BJ (cell line): Measurements from ENCODE around the gene SIPA1L3. TPM values are rescaled to one million over a fixed set of nuclear protein-coding genes. Genes with fewer than 3 reads are reported as not detected.
A peak's percentile ranks its signal among the peaks of the same experiment; 100 is the strongest.

Source experiments
- CTCF ChIA-PET: fragments of 350-600 bp; formaldehyde crosslinking; extraction: SDS; loops from one replicate; lab custom pipeline; 2021; ENCODE audit warnings: antibody characterized with exemption, inconsistent platforms; lab: Yijun Ruan, JAX
- POLR2A ChIA-PET: fragments of 300-600 bp; sonication (Branson Sonifier 250); formaldehyde crosslinking; extraction: SDS; loops from one replicate; lab custom pipeline; 2021; ENCODE audit warnings: antibody characterized with exemption; lab: Charles Lee
- DNase-seq: peaks from one replicate; pipeline ENCODE4 v3.0.0-alpha.2; 2011; ENCODE audit warnings: low read depth
- H3K27me3 ChIP-seq: 2 replicates; pipeline ENCODE4 v1.6.0; 2011; ENCODE audit warnings: low read length; ENCODE audit not compliant: control insufficient read depth, insufficient read depth
- H3K36me3 ChIP-seq: 2 replicates; pipeline ENCODE4 v1.5.1; 2011; ENCODE audit warnings: low read length; ENCODE audit not compliant: control insufficient read depth, insufficient read depth
- H3K4me3 ChIP-seq: 2 replicates; pipeline ENCODE4 v1.5.1; 2011; ENCODE audit warnings: low read depth, mild to moderate bottlenecking, control low read depth, low read length
- CTCF ChIP-seq: IDR thresholded peaks from 2 replicates; pipeline ENCODE4 v1.5.1; 2011; ENCODE audit warnings: low read depth, mild to moderate bottlenecking, control low read depth, inconsistent platforms, low read length, moderate library complexity; ENCODE audit not compliant: insufficient read depth
- polyA plus RNA-seq: library from polyadenylated mRNA; depleted of rRNA; stranded (reverse); fragments of >200 nt; gene quantifications from 2 replicates; pipeline ENCODE4 v1.2.3, GENCODE V29; 2011

Gene SIPA1L3
- polyA plus RNA-seq, 1 experiment, result 4.5 TPM

- no peak overlapping the region for H3K4me3 ChIP-seq
- ChIA-PET POLR2A (no interaction called here), CTCF (interaction anchor here (0.6 to 1.6 kb wide), 5 partner anchors 11 to 1465 kb away, joined by 3 to 4 read pairs (median 3); no protein-coding TSS in a partner anchor)
- H3K36me3 ChIP-seq, result no peaks in the 10 kb centered on the region
- no peak for DNase-seq
- TF ChIP-seq CTCF, result no peak
- H3K27me3 ChIP-seq, result no peaks in the 10 kb centered on the region
These were observed 94.3 kb downstream of the SIPA1L3 start for GRCh38 chr19:38001158-38001781.

- TF ChIP-seq CTCF, result no peak
- no peaks in the 10 kb centered on the region for H3K36me3 ChIP-seq
- H3K27me3 ChIP-seq, result no peaks in the 10 kb centered on the region
- peak overlapping the region; percentile 37 for H3K4me3 ChIP-seq
- DNase-seq, result no peak
- ChIA-PET CTCF (interaction anchor here (0.8 to 3.5 kb wide), 7 partner anchors 11 to 100 kb away, joined by 3 to 13 read pairs (median 4); no protein-coding TSS in a partner anchor), POLR2A (interaction anchor here (0.5 to 1.8 kb wide), 5 partner anchors 12 to 399 kb away, joined by 3 to 7 read pairs (median 4); partner anchors contain the start of gene FAM98C)
These were observed 96.6 kb downstream of the SIPA1L3 start for GRCh38 chr19:38003438-38004185.

- POLR2A ChIA-PET, result interaction anchor here (0.6 to 1.8 kb wide), 4 partner anchors 13 to 399 kb away, joined by 3 to 7 read pairs (median 5); partner anchors contain the start of gene FAM98C
- no peak for DNase-seq
These were observed 97.1 kb downstream of the SIPA1L3 start for GRCh38 chr19:38004186-38004520.

GRCh38 chr19:38004521-38005223, 97.7 kb downstream of the SIPA1L3 start:
- ChIA-PET CTCF (interaction anchor here (0.6 to 3.5 kb wide), 9 partner anchors 12 to 101 kb away, joined by 3 to 13 read pairs (median 3); no protein-coding TSS in a partner anchor), POLR2A (interaction anchor here (0.6 to 1.8 kb wide), 5 partner anchors 13 to 398 kb away, joined by 3 to 7 read pairs (median 5); partner anchors contain the start of genes FAM98C and SIPA1L3)
- TF ChIP-seq CTCF, result no peak
- Histone ChIP-seq H3K4me3 (peak overlapping the region; percentile 37), H3K36me3 (no peaks in the 10 kb centered on the region), H3K27me3 (no peaks in the 10 kb centered on the region)
- peak; percentile 95 for DNase-seq

More at GRCh38 chr19:38004186-38004520, 97.1 kb downstream of the SIPA1L3 start:
- no peak for TF ChIP-seq CTCF
- Histone ChIP-seq H3K4me3 (peak overlapping the region; percentile 37), H3K27me3 (no peaks in the 10 kb centered on the region), H3K36me3 (no peaks in the 10 kb centered on the region)
- CTCF ChIA-PET, result interaction anchor here (0.6 to 3.5 kb wide), 9 partner anchors 11 to 101 kb away, joined by 3 to 13 read pairs (median 4); no protein-coding TSS in a partner anchor
